Measurements from ENCODE around the gene WFS1. TPM values are rescaled to one million over a fixed set of nuclear protein-coding genes. Genes with fewer than 3 reads are reported as not detected.

Gene WFS1
- polyA plus RNA-seq, 1 experiment: 46.8 TPM

DNA sequence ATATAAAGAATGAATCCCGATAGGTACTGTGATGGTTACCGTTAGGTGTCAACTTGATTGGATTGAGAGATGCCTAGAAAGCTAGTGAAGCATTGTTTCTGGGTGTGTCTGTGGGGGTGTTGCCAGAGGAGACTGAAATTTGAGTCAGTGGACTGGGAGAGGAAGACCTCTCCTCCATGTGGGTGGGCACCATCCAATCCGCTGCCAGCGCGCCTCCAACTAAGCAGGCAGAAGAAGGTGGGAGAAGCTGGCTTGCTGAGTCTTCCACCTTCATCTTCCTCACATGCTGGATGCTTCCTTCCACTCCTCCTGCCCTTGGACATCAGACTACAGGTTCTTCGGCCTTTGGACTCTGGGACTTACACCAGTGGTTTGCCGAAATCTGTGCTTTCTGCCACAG is 40.1 kb downstream of the WFS1 start:
- ChIA-PET POLR2A (no interaction called here), CTCF (interaction anchor here (0.8 kb wide), 1 partner anchor 59 kb away, joined by 3 read pairs; no protein-coding TSS in a partner anchor)
- peaks cover 7% of the 10 kb centered on the region; the same call in 1 of the 2 replicates for H3K9me3 ChIP-seq (ENCODE audit: control insufficient read depth, insufficient read depth, low read length)
- no peak overlapping the region for H3K27ac ChIP-seq (ENCODE audit: low read depth, low read length)
- no peak for DNase-seq (ENCODE audit: low read depth, low spot score)
- H3K27me3 ChIP-seq (ENCODE audit: control insufficient read depth, insufficient read depth, low read length): peaks cover 45% of the 10 kb centered on the region
- no peak overlapping the region for H3K4me3 ChIP-seq (ENCODE audit: low read depth, low read length)
- no peak for TF ChIP-seq CTCF (IDR thresholded peaks at IDR 0.05; ENCODE audit: low read depth, low read length)

GRCh38 chr4:6313216-6313615 is 43.6 kb downstream of the WFS1 start:
- POLR2A ChIA-PET: no interaction called here
- H3K27ac ChIP-seq (ENCODE audit: low read depth, low read length): no peak overlapping the region
- no peak overlapping the region for H3K4me3 ChIP-seq (ENCODE audit: low read depth, low read length)
- no peak for TF ChIP-seq CTCF (IDR thresholded peaks at IDR 0.05; ENCODE audit: low read depth, low read length)
- no peak for DNase-seq (ENCODE audit: low read depth, low spot score)
- H3K27me3 ChIP-seq (ENCODE audit: control insufficient read depth, insufficient read depth, low read length): peaks cover 40% of the 10 kb centered on the region
- peaks cover 7% of the 10 kb centered on the region; the same call in 1 of the 2 replicates for H3K9me3 ChIP-seq (ENCODE audit: control insufficient read depth, insufficient read depth, low read length)
- CTCF ChIA-PET: interaction anchor here (1.1 to 2.3 kb wide), 3 partner anchors 14 to 62 kb away, joined by 3 to 8 read pairs (median 6); no protein-coding TSS in a partner anchor

DNA sequence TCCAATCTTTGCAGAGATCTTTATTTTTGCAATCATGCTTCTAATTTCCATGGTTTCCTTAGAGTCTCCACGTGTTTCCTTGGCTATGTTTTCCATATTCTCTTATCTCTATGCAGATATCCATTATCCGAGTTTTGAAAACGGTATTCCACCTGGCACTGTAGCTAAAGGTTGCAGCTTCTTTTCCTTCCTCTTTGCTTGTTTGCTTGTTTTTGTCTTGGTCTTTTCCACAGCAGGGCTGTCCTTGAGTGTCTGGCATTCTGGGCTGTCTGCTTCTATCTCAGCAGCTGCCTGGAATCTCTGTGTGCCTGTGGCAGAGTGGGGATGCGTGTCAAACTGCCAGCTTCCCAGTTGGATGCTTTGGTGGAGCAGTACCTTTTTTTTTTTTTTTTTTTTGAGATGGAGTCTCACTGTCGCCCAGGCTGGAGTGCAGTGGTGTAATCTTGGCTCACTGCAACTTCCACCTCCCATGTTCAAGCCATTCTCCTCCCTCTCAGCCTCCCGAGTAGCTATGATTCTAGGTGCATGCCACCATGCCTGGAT is 46.9 kb downstream of the WFS1 start:
- no peak overlapping the region for H3K27ac ChIP-seq (ENCODE audit: low read depth, low read length)
- H3K4me3 ChIP-seq (ENCODE audit: low read depth, low read length): no peak overlapping the region
- peaks cover 7% of the 10 kb centered on the region for H3K9me3 ChIP-seq (ENCODE audit: control insufficient read depth, insufficient read depth, low read length)
- DNase-seq (ENCODE audit: low read depth, low spot score): no peak
- no peak for TF ChIP-seq CTCF (IDR thresholded peaks at IDR 0.05; ENCODE audit: low read depth, low read length)
- peaks cover 20% of the 10 kb centered on the region for H3K27me3 ChIP-seq (ENCODE audit: control insufficient read depth, insufficient read depth, low read length)
- POLR2A ChIA-PET: no interaction called here
- CTCF ChIA-PET: interaction anchor here (0.7 to 4.1 kb wide), 3 partner anchors 11 to 66 kb away, joined by 10 to 16 read pairs (median 14); no protein-coding TSS in a partner anchor

GRCh38 chr4:6318206-6318605 is 48.6 kb downstream of the WFS1 start:
- TF ChIP-seq CTCF (IDR thresholded peaks at IDR 0.05; ENCODE audit: low read depth, low read length): no peak
- peaks cover 14% of the 10 kb centered on the region for H3K27me3 ChIP-seq (ENCODE audit: control insufficient read depth, insufficient read depth, low read length)
- ChIA-PET POLR2A (interaction anchor here (0.6 kb wide), 1 partner anchor 564 kb away, joined by 3 read pairs; no protein-coding TSS in a partner anchor), CTCF (interaction anchor here (4.1 kb wide), 1 partner anchor 9 kb away, joined by 16 read pairs; no protein-coding TSS in a partner anchor)
- H3K4me3 ChIP-seq (ENCODE audit: low read depth, low read length): no peak overlapping the region
- peaks cover 7% of the 10 kb centered on the region for H3K9me3 ChIP-seq (ENCODE audit: control insufficient read depth, insufficient read depth, low read length)
- no peak for DNase-seq (ENCODE audit: low read depth, low spot score)
- H3K27ac ChIP-seq (ENCODE audit: low read depth, low read length): no peak overlapping the region

GRCh38 chr4:6319530-6320150 is 50.0 kb downstream of the WFS1 start:
- DNase-seq (ENCODE audit: low read depth, low spot score): no peak
- H3K27ac ChIP-seq (ENCODE audit: low read depth, low read length): no peak overlapping the region
- ChIA-PET POLR2A (no interaction called here), CTCF (interaction anchor here (1.0 to 18.6 kb wide), 4 partner anchors 9 to 322 kb away, joined by 3 to 563 read pairs (median 6); no protein-coding TSS in a partner anchor)
- no peak for TF ChIP-seq CTCF (IDR thresholded peaks at IDR 0.05; ENCODE audit: low read depth, low read length)
- peaks cover 14% of the 10 kb centered on the region for H3K27me3 ChIP-seq (ENCODE audit: control insufficient read depth, insufficient read depth, low read length)
- H3K9me3 ChIP-seq (ENCODE audit: control insufficient read depth, insufficient read depth, low read length): peaks cover 7% of the 10 kb centered on the region
- H3K4me3 ChIP-seq (ENCODE audit: low read depth, low read length): no peak overlapping the region

Measured in AG04450 (cell line).